G401.6 (cell line): ENCODE results near the gene PRMT5.

Experiments
- FAIRE-seq: peaks from 2 replicates; lab custom pipeline; 2012; peaks lifted over from hg19 to GRCh38; lab: Jason Lieb, UNC

Gene PRMT5

DNA sequence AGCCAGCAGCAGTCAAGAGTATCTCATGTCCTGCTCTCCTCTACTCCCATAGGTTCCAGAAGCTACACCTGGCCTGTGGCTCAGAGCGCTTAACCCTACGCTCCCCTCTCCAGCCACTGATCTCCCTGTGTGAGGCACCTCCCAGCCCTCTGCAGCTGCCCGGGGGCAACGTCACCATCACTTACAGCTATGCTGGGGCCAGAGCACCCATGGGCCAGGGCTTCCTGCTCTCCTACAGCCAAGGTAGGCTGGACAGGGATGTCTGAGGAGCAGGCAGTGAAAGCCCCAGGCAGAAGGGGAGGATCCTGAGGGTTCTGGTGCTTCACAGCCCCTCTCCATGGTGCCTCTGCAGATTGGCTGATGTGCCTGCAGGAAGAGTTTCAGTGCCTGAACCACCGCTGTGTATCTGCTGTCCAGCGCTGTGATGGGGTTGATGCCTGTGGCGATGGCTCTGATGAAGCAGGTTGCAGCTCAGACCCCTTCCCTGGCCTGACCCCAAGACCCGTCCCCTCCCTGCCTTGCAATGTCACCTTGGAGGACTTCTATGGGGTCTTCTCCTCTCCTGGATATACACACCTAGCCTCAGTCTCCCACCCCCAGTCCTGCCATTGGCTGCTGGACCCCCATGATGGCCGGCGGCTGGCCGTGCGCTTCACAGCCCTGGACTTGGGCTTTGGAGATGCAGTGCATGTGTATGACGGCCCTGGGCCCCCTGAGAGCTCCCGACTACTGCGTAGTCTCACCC, 54.0 kb downstream of the PRMT5 start:
- no peak for FAIRE-seq

GRCh38 chr14:22872833-22873520, 56.2 kb downstream of the PRMT5 start:
- no peak for FAIRE-seq

GRCh38 chr14:22872033-22872832, 56.9 kb downstream of the PRMT5 start:
- FAIRE-seq, result peak; percentile 45

DNA sequence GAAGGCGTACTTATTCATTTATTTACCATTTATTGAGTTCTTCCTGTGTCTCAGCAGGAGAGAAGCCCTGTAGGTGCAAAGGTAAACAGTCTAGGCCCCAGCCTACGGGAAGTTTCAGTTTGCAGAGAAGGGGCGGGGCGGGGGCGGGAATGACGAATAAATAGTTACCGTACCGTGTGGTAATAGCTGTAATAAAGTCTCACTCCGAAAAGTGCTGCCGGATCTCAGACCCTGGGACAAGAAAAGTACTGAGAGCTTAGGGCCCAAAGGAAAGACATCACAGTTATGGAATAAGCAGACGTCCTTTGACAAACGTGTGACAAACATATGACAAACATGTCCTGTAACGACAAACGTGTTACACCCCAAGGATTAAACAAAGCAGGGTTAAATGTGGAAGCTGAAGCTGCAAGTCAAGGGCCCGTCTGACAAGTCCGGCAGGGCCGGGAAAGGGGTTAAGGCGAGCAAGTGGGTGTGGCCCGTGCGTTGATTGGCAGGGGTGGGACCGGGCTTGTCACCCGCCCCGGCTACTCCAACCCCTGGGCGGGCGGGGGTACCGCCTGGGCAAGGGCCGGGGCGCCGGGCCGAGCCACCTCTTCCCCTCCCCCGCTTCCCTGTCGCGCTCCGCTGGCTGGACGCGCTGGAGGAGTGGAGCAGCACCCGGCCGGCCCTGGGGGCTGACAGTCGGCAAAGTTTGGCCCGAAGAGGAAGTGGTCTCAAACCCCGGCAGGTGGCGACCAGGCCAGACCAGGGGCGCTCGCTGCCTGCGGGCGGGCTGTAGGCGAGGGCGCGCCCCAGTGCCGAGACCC, 57.7 kb downstream of the PRMT5 start, which contains the start of gene LRP10:
LRP10 (plus strand) TSS at position 517 of the 809 bp plus-strand sequence. CDS start 564 bp downstream, outside the sequence.
- no peak for FAIRE-seq

DNA sequence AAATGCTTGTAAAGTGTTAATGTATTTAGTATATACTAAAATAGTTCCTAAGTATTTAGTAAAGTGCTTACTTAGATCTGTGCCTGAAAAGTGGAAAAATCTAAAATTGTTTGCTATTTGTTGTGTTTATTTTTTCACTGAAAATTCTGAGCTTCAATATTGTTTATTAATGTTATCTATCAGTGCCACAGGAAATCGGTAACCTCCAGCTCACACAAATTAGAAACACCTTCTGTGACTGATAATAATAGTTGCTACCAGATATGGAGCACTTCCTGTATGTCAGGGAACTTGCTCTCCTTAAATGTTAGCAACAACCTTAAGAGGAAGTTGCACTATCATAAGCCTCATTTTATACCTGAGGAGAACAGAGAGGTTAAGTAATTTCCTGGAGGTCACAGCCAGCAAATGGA, 58.4 kb downstream of the PRMT5 start:
- no peak for FAIRE-seq
